Testis (tissue), 3 donors: Measurements from ENCODE around the gene CALML6. TPM values are rescaled to one million over a fixed set of nuclear protein-coding genes. Genes with fewer than 3 reads are reported as not detected.
"Not testable (repeated sequence)": the region's sequence is repeated elsewhere in the genome, so short reads cannot be mapped to it uniquely, and the experiment has no call there.

Experiments
- DNase-seq: peaks from one replicate; pipeline ENCODE4 v3.0.0-alpha.2; 2019
- H3K27ac ChIP-seq, 2 donors: fragments of 200-600 bp; sonication (generic); one replicate each; pipeline ENCODE4 v1.5.1; 2019
- H3K27me3 ChIP-seq: fragments of 200-600 bp; sonication (generic); one replicate; pipeline ENCODE4 v1.5.1; 2019
- H3K36me3 ChIP-seq: fragments of 200-600 bp; sonication (generic); one replicate; pipeline ENCODE4 v1.5.1; 2017; ENCODE audit warnings: low read depth; ENCODE audit errors: missing control alignments
- H3K4me1 ChIP-seq: fragments of 200-600 bp; sonication (generic); one replicate; pipeline ENCODE4 v1.5.1; 2019
- H3K4me3 ChIP-seq, 2 donors: fragments of 200-600 bp; sonication (generic); one replicate each; pipeline ENCODE4 v1.5.1; 2017 to 2019
- H3K9me3 ChIP-seq: fragments of 200-600 bp; sonication (generic); one replicate; pipeline ENCODE4 v1.5.1; 2017
- POLR2A ChIP-seq: fragments of 450-650 bp; IDR thresholded peaks from one replicate; pipeline ENCODE4 v1.6.1; 2017; ENCODE audit warnings: antibody characterized with exemption, mild to moderate bottlenecking, moderate library complexity
- WGBS, 2 donors: methylation state at CpG; one replicate each; pipeline ENCODE4 v1.1.5; 2018; 5-methylcytosine and 5-hydroxymethylcytosine counted together
- intact Hi-C: fragments of 100-400 bp; cut with DNase I; formaldehyde crosslinking; loops from one replicate; pipeline ENCODE4 v1.15.1; 2023; ENCODE audit warnings: low total_unique reads
- polyA plus RNA-seq: library from polyadenylated mRNA; stranded (reverse); fragments of 350-450 nt; fragmentation: Illumina TruSeq; extraction: RNeasy Lipid Tissue Mini Kit (QIAGEN cat#74804); gene quantifications from one replicate; pipeline ENCODE4 v1.2.3, GENCODE V29; 2014; ENCODE audit warnings: low read depth, low replicate concordance; ENCODE audit not compliant: insufficient read depth
- total RNA-seq, 2 donors: library from RNA; depleted of rRNA; stranded (reverse); fragments of >200 nt; gene quantifications; one replicate each; pipeline ENCODE4 v1.2.3, GENCODE V29; 2016
- TF ChIP-seq, protein P1 (sequence below), 3 experiments: fragments of 450-650 bp in 2 of 3; fragments of 200-600 bp in 1 of 3; sonication (generic) in 1 of 3; IDR thresholded peaks; one replicate each; pipeline ENCODE4 v1.5.1; 2016 to 2019; ENCODE audit warnings: antibody characterized with exemption in 3 of 3, mild to moderate bottlenecking in 2 of 3, moderate library complexity in 1 of 3

CALML6 gene
- total and polyA plus RNA-seq, 3 donors from 2014 or later, result 0.96 to 2.1 (median 1.2) TPM

DNA sequence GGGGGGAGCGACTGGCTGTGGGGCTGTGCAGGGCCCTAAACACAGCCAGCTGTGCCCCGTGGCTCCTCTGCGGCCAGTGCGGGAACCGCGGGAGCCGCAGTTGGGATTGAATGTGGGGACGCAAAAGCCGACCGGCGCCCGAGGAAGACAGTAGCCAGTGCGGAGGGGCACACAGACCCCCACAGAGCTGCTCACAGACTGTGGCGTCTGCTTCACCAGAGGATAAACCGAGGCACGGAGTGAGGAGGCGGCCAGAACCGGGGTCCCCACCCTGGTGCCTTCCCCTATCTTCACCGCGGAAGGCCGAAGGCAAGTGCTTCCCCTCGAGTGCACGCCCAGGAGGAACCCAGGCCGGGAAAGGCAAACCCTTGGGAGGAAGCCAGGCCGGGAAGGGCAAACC is 12.7 kb downstream of the CALML6 start:
- no peak for DNase-seq
- 79 to 87% methylated on average over 12 to 25 of the region's 25 CpGs for WGBS, 2 donors
- intact Hi-C loops, result no loop called here
- Histone ChIP-seq H3K9me3 (no peaks in the 10 kb centered on the region), H3K27me3 (no peaks in the 10 kb centered on the region), H3K36me3 (no peaks in the 10 kb centered on the region), H3K4me1 (peaks cover 5% of the 10 kb centered on the region), H3K4me3 (no peak overlapping the region), H3K27ac (no peak overlapping the region)
- TF ChIP-seq, protein P1, sequence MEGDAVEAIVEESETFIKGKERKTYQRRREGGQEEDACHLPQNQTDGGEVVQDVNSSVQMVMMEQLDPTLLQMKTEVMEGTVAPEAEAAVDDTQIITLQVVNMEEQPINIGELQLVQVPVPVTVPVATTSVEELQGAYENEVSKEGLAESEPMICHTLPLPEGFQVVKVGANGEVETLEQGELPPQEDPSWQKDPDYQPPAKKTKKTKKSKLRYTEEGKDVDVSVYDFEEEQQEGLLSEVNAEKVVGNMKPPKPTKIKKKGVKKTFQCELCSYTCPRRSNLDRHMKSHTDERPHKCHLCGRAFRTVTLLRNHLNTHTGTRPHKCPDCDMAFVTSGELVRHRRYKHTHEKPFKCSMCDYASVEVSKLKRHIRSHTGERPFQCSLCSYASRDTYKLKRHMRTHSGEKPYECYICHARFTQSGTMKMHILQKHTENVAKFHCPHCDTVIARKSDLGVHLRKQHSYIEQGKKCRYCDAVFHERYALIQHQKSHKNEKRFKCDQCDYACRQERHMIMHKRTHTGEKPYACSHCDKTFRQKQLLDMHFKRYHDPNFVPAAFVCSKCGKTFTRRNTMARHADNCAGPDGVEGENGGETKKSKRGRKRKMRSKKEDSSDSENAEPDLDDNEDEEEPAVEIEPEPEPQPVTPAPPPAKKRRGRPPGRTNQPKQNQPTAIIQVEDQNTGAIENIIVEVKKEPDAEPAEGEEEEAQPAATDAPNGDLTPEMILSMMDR (IDR thresholded peaks at IDR 0.05), result no peak
- TF ChIP-seq POLR2A, result no peak

DNA sequence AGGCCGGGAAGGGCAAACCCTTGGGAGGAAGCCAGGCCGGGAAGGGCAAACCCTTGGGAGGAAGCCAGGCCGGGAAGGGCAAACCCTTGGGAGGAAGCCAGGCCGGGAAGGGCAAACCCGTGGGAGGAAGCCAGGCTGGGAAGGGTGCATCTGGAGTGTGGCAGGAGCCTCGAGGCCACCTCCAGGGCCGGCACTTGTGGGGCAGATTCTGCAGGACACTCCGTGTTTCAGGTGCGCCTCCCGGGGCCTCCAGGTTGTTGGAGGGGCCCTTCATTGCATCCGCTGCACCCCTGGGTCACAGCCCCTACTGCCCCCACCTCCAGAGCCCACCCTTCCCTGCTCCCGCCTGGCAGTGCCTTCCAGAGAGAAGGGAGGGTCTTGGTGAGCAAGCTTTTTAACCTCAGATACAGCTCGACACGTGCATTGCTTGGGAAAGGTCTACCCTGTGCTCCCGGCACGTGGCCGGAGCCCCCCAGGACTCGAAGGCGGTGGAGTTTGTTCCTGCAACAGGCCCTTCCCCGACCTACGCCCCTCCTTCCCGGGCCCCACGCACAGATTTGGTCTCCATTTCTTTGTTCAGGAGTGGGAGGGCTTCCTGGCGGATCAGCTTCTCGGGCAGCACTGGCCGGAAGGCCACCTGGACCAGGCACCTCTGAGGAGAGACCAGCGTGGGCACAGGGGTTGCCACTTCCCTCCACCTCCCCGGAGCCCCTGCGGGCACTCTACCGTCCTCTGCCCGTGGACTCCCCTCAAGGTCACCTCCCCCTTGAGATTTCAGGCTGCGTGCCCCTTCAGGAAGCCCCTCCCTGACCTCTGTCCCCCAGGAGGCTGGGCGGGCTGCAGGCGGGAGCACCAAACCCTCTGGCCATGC is 13.4 kb downstream of the CALML6 start:
- no peak for TF ChIP-seq POLR2A
- TF ChIP-seq, protein P1 (IDR thresholded peaks at IDR 0.05), result no peak
- intact Hi-C loops, result no loop called here
- no peak overlapping the region for H3K4me3 ChIP-seq
- no peaks in the 10 kb centered on the region for H3K36me3 ChIP-seq
- H3K27ac ChIP-seq, result no peak overlapping the region
- H3K9me3 ChIP-seq, result no peaks in the 10 kb centered on the region
- WGBS, 2 donors, result 66 to 75% methylated on average over 23 to 34 of the region's 34 CpGs
- DNase-seq, result no peak
- peaks cover 5% of the 10 kb centered on the region for H3K4me1 ChIP-seq
- no peaks in the 10 kb centered on the region for H3K27me3 ChIP-seq

DNA sequence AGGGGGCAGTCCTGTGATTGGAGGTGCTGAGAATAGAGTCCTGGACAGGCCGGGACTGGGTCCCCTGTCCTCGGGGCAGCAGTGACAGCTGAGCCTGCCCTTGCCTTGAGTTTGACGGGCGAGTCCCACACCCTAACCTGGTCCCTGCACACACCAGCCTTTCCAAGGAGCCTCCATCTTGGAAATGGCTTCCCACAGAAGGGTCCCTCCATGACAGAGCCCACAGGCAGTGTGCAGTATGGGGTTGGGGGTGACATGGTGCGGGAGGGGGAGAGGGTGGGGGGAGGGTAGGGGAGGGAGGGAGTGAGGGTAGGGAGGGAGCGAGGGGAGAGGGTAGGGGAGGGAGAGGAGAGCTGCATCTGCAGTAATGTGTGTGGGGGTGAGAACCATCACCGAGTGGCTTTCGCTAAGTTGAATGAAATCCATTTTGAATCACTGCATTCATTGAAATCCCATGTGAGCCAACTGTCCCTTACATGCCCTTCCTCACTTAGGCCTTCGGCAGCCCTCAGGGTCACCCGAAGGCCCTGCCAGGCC is 14.1 kb downstream of the CALML6 start:
- WGBS, 2 donors, result 73 to 84% methylated on average over 4 to 9 of the region's 10 CpGs
- intact Hi-C loops, result no loop called here

DNA sequence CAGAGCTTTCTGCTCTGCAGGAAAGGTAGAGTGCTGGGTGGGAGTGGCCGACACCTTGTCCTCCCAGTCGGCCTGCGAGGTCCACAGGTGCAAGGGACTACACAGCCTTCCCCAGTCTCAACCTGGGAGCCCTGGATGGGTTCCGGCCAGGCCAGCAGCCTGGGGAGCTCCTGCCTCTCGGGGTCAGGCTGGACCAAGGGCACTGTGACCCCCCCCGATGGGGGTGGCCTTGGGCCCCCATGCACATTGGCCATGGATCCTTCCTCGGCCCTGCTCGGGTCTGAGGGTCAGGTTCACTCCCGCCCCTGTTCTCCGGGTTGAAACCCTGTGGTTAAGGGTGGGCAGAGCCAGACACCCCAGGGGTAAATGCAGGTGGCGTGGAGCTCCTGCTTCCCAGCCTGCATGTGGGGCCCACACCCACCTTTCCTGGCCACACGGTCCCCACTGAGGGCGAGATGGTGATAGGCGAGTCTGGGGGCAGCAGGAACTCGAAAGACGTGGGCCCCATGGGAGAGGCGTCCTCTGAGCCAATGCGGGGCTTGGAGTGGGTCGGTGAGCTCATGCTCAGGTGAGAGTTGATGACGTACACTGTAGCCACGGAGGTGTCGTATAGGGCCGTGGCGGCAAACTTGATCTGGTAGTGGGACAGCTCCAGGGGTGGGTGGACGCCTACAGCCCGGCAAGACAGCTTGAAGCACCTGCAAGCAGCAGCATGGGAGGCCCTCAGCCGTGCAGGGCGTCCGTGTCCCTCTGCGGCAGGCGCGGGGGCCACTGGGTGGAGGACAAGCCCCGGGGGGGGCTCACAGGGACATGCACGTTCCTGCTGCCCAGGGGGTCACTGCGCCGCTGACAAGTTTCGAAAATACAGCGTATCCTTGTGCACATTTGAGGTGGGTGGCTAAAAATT is 14.8 kb downstream of the CALML6 start:
- intact Hi-C loops, result no loop called here
- TF ChIP-seq, protein P1 (IDR thresholded peaks at IDR 0.05), result no peak
- TF ChIP-seq POLR2A, result no peak
- 87 to 93% methylated on average over 16 to 38 of the region's 38 CpGs for WGBS, 2 donors

More for the DNA sequence above, 14.1 kb downstream of the CALML6 start:
- H3K36me3 ChIP-seq, result no peaks in the 10 kb centered on the region
- peaks cover 5% of the 10 kb centered on the region for H3K4me1 ChIP-seq
- H3K27ac ChIP-seq, result no peak overlapping the region
- H3K9me3 ChIP-seq, result no peaks in the 10 kb centered on the region
- DNase-seq, result no peak
- no peak for TF ChIP-seq POLR2A
- TF ChIP-seq, protein P1 (IDR thresholded peaks at IDR 0.05), result no peak
- no peak overlapping the region for H3K4me3 ChIP-seq
- H3K27me3 ChIP-seq, result no peaks in the 10 kb centered on the region

DNA sequence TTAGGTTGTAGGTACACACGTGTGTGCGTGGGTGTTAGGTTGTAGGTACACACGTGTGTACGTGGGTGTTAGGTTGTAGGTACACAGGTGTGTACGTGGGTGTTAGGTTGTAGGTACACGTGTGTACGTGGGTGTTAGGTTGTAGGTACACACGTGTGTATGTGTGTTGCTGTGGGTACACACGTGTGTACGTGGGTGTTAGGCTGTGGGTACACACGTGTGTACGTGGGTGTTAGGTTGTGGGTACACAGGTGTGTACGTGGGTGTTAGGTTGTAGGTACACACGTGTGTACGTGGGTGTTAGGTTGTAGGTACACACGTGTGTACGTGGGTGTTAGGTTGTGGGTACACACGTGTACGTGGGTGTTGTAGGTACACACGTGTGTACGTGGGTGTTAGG is 19.8 kb downstream of the CALML6 start:
- WGBS, 2 donors, result 62 to 67% methylated on average over 5 to 19 of the region's 21 CpGs
- intact Hi-C loops, H3K27me3 ChIP-seq, H3K36me3 ChIP-seq, DNase-seq, H3K27ac ChIP-seq, H3K4me1 ChIP-seq, H3K9me3 ChIP-seq, H3K4me3 ChIP-seq: not testable (repeated sequence)

More for the DNA sequence above, 14.8 kb downstream of the CALML6 start:
- H3K27ac ChIP-seq, result no peak overlapping the region
- DNase-seq, result no peak
- no peaks in the 10 kb centered on the region for H3K27me3 ChIP-seq
- H3K4me3 ChIP-seq, result no peak overlapping the region
- peaks cover 5% of the 10 kb centered on the region for H3K4me1 ChIP-seq
- H3K9me3 ChIP-seq, result no peaks in the 10 kb centered on the region
- H3K36me3 ChIP-seq, result no peaks in the 10 kb centered on the region
